Kidney epithelial cell (primary cell): ENCODE data around the gene SMIM24. TPM values are rescaled to one million over a fixed set of nuclear protein-coding genes. Genes with fewer than 3 reads are reported as not detected.

Source experiments
- DNase-seq: peaks from one replicate; pipeline ENCODE4 v3.0.0-alpha.2; 2010; ENCODE audit warnings: low read depth
- H3K27me3 ChIP-seq: 2 replicates; pipeline ENCODE4 v1.6.0; 2011; ENCODE audit warnings: low read length; ENCODE audit not compliant: control insufficient read depth, insufficient read depth
- H3K36me3 ChIP-seq: 2 replicates; pipeline ENCODE4 v1.5.1; 2011; ENCODE audit warnings: low read length; ENCODE audit not compliant: control insufficient read depth, insufficient read depth
- H3K4me3 ChIP-seq: 2 replicates; pipeline ENCODE4 v1.5.1; 2011; ENCODE audit warnings: low read depth, mild to moderate bottlenecking, control low read depth, low read length
- CTCF ChIP-seq: IDR thresholded peaks from 2 replicates; pipeline ENCODE4 v1.5.1; 2011; ENCODE audit warnings: mild to moderate bottlenecking, moderate library complexity, low read length, control low read depth, inconsistent platforms; ENCODE audit not compliant: insufficient read depth, poor library complexity, severe bottlenecking
- total RNA-seq: library from RNA; depleted of rRNA; stranded (reverse); fragments of >200 nt; gene quantifications from 2 replicates; pipeline ENCODE4 v1.2.3, GENCODE V29; 2015

Gene SMIM24
- total RNA-seq, 1 donor from 2014 or later: 14.7 TPM

- no peaks in the 10 kb centered on the region for H3K36me3 ChIP-seq
- TF ChIP-seq CTCF: no peak
- DNase-seq: peak; percentile 88
Measured at GRCh38 chr19:3500429-3501101, 20.2 kb upstream of the SMIM24 start, which contains the start of gene DOHH. Gene DOHH, minus strand, starts transcription at chr19:3500674. Its CDS starts 3,860 bp downstream, at chr19:3496814.

GRCh38 chr19:3499738-3500428 is 19.6 kb upstream of the SMIM24 start:
- no peak for TF ChIP-seq CTCF
- Histone ChIP-seq H3K4me3 (peak overlapping the region; percentile 63), H3K36me3 (peaks cover 1% of the 10 kb centered on the region), H3K27me3 (no peaks in the 10 kb centered on the region)
- no peak for DNase-seq

More at GRCh38 chr19:3500429-3501101, 20.2 kb upstream of the SMIM24 start, which contains the start of gene DOHH:
- Histone ChIP-seq H3K27me3 (no peaks in the 10 kb centered on the region), H3K4me3 (peak within 1 kb of the TSS; percentile 63)

DNA sequence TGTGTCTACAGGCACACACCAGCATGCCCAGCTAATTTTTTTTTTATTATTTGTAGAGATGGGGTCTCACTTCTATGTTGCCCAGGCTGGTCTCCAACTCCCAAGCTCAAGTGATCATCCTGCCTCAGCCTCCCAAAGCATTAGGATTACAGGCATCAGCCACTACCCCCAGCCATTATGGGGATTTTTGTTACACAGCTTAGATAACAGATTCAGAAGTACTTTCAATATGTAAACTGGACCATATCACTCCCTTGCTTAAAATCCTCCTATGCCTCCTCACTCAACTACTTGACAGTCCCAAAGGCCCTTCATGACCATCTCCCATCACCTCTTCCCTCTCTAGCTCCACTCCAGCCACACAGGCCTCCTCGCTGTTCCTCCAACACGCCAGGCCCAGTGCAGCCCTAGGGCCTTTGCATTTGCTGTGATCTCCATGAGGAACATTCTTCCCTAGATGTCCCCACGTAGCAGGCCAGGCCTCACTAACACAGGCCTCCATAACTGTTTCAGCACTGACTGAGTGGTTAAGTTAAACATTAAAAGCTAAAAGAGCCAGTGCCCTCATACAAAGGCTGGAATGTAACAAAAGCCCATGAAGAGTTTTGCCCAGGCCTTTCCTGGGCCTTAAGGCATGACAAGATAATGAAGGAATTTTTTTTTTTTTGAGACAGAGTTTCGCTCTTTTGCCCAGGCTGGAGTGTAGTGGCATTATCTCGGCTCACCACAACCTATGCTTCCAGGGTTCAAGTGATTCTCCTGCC is 17.6 kb upstream of the SMIM24 start:
- no peak for TF ChIP-seq CTCF
- no peak for DNase-seq
- H3K4me3 ChIP-seq: no peak overlapping the region
- no peaks in the 10 kb centered on the region for H3K27me3 ChIP-seq
- peaks cover 1% of the 10 kb centered on the region for H3K36me3 ChIP-seq

DNA sequence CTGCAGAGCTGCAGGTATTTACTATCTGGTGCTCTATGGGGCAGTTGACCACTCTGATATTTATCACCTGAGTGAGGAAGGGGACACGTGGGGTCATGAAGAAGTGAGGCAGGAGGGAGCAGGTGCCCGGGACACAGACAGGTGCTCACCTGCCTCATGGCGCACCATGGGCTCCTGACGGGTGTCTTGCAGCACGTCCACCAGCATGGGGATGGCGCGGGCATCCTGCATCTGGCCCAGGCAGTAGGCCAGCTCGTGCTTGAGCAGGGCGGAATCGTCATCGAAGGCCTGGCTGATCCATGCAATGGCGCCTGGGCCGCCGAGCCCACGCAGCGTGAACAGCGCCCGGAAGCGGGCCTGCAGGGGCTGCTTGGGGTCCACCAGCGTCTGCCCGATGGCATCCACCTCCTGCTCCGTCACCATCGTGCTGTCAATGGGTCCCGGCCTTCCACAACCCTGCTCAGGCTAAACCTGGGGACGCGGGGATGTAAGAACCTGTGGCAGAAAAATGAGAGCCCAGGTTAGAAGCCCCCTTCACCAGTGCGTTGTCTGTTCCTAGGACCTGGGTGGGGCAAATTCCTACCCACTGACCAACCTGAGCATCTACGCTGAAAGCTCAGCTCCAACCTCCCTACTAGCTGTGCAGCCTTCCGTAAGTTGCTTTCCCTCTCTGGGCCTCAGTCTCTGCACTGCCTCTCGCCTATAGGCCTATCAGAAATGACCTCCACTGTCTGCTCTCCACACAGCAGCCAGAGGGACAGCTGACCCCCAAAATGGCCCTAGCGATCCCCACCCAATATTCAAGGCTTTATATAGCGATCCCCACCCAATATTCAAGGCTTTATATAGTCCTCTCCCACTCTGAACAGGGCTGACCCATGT is 16.3 kb upstream of the SMIM24 start:
- no peak for TF ChIP-seq CTCF
- Histone ChIP-seq H3K27me3 (no peaks in the 10 kb centered on the region), H3K36me3 (peaks cover 1% of the 10 kb centered on the region), H3K4me3 (no peak overlapping the region)
- DNase-seq: no peak

- H3K36me3 ChIP-seq: peaks cover 1% of the 10 kb centered on the region
- DNase-seq: no peak
- no peak for TF ChIP-seq CTCF
Measured at GRCh38 chr19:3494559-3494958, 14.2 kb upstream of the SMIM24 start.

More at GRCh38 chr19:3494559-3494958, 14.2 kb upstream of the SMIM24 start:
- H3K4me3 ChIP-seq: no peak overlapping the region
- no peaks in the 10 kb centered on the region for H3K27me3 ChIP-seq
